Nephron (organoid): ENCODE results near the gene FAM234A.

Source experiments
- H3K27ac Mint-ChIP-seq, 3 experiments: 2 replicates each; pipeline ENCODE4 v1.8.0; 2020; ENCODE audit warnings: mixed read lengths in 3 of 3, mild to moderate bottlenecking in 2 of 3, moderate library complexity in 1 of 3
- H3K27me3 Mint-ChIP-seq: 2 replicates; pipeline ENCODE4 v1.8.0; 2021; ENCODE audit warnings: low read depth, mild to moderate bottlenecking, moderate library complexity, mixed read lengths
- H3K36me3 Mint-ChIP-seq: 2 replicates; pipeline ENCODE4 v1.8.0; 2020; ENCODE audit warnings: low read depth, mixed read lengths
- H3K4me1 Mint-ChIP-seq: 2 replicates; pipeline ENCODE4 v1.8.0; 2020; ENCODE audit warnings: mixed read lengths
- H3K4me3 Mint-ChIP-seq, 3 experiments: 2 replicates each; pipeline ENCODE4 v1.8.0; 2020; ENCODE audit warnings: mild to moderate bottlenecking in 3 of 3, mixed read lengths in 3 of 3, moderate library complexity in 2 of 3
- H3K9me3 Mint-ChIP-seq: 2 replicates; pipeline ENCODE4 v1.8.0; 2020; ENCODE audit warnings: mixed read lengths
- TF ChIP-seq, protein P1 (sequence below), 3 experiments: fragments of 200-600 bp; sonication (generic); IDR thresholded peaks; one replicate each; pipeline ENCODE4 v1.5.0; 2021; ENCODE audit warnings: antibody characterized with exemption in 3 of 3; ENCODE audit not compliant: unreplicated experiment in 3 of 3

FAM234A gene

GRCh38 chr16:309476-309875 lies 74.9 kb downstream of the FAM234A start:
- Mint-ChIP-seq H3K27me3 (no peaks in the 10 kb centered on the region), H3K9me3 (no peaks in the 10 kb centered on the region), H3K4me1 (peaks cover 5% of the 10 kb centered on the region), H3K27ac (no peak overlapping the region), H3K36me3 (peaks cover 16% of the 10 kb centered on the region), H3K4me3 (no peak overlapping the region)
- TF ChIP-seq, protein P1, sequence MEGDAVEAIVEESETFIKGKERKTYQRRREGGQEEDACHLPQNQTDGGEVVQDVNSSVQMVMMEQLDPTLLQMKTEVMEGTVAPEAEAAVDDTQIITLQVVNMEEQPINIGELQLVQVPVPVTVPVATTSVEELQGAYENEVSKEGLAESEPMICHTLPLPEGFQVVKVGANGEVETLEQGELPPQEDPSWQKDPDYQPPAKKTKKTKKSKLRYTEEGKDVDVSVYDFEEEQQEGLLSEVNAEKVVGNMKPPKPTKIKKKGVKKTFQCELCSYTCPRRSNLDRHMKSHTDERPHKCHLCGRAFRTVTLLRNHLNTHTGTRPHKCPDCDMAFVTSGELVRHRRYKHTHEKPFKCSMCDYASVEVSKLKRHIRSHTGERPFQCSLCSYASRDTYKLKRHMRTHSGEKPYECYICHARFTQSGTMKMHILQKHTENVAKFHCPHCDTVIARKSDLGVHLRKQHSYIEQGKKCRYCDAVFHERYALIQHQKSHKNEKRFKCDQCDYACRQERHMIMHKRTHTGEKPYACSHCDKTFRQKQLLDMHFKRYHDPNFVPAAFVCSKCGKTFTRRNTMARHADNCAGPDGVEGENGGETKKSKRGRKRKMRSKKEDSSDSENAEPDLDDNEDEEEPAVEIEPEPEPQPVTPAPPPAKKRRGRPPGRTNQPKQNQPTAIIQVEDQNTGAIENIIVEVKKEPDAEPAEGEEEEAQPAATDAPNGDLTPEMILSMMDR (IDR thresholded peaks at IDR 0.05; ENCODE audit: unreplicated experiment in 3 of 3), result no peak

- Mint-ChIP-seq H3K36me3 (peaks cover 9% of the 10 kb centered on the region), H3K9me3 (no peaks in the 10 kb centered on the region), H3K4me3 (no peak overlapping the region)
Measured at GRCh38 chr16:311725-312124, 77.1 kb downstream of the FAM234A start.

GRCh38 chr16:314351-314750 lies 79.7 kb downstream of the FAM234A start:
- Mint-ChIP-seq H3K36me3 (peaks cover 13% of the 10 kb centered on the region), H3K4me1 (peaks cover 5% of the 10 kb centered on the region), H3K9me3 (no peaks in the 10 kb centered on the region), H3K27me3 (no peaks in the 10 kb centered on the region), H3K27ac (no peak overlapping the region), H3K4me3 (no peak overlapping the region)
- TF ChIP-seq, protein P1 (IDR thresholded peaks at IDR 0.05; ENCODE audit: unreplicated experiment in 3 of 3), result no peak

More at GRCh38 chr16:311725-312124, 77.1 kb downstream of the FAM234A start:
- no peaks in the 10 kb centered on the region for H3K4me1 Mint-ChIP-seq
- no peak overlapping the region for H3K27ac Mint-ChIP-seq
- no peaks in the 10 kb centered on the region for H3K27me3 Mint-ChIP-seq
- TF ChIP-seq, protein P1 (IDR thresholded peaks at IDR 0.05; ENCODE audit: unreplicated experiment in 3 of 3), result no peak

- TF ChIP-seq, protein P1 (IDR thresholded peaks at IDR 0.05; ENCODE audit: unreplicated experiment in 3 of 3), result no peak
- Mint-ChIP-seq H3K4me3 (no peak overlapping the region), H3K27me3 (no peaks in the 10 kb centered on the region), H3K9me3 (no peaks in the 10 kb centered on the region), H3K36me3 (peaks cover 17% of the 10 kb centered on the region), H3K4me1 (peaks cover 5% of the 10 kb centered on the region), H3K27ac (no peak overlapping the region)
Measured at GRCh38 chr16:314795-315299, 80.2 kb downstream of the FAM234A start.
